ENCODE measurements around the gene TNMD.
"Not testable (repeated sequence)": the region's sequence is repeated elsewhere in the genome, so short reads cannot be mapped to it uniquely, and the experiment has no call there.

Gene TNMD

DNA sequence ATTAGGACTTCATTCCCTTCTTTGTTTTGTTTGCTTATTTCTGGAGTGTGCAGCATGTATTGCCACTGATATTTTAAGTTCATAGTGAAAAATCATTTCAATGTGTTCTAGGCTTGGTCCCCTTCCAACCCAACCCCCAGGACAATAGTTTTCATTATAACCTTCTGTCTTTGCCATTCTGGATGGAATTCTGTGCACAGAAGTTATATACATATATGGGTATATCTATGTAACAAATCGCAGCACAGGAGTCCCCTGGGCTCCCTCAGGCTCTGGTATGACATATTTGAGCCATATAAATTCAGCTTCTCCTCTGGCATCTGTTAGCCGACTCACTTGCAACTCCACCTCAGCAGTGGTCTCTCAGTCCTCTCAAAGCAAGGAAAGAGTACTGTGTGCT lies at the start of gene TNMD:
Gene TNMD (plus strand): TSS at position 326 of the 400 bp plus-strand sequence. CDS start 83 bp downstream, outside the sequence.
- no peaks in the 10 kb centered on the region for H3K9me3 ChIP-seq (ENCODE audit: control insufficient read depth, low read depth, low read length)
- no peak within 1 kb of the TSS for H3K27ac ChIP-seq (ENCODE audit: low read length)
- no peaks in the 10 kb centered on the region for H3K4me1 ChIP-seq (ENCODE audit: control insufficient read depth, low read depth, low read length)
- no peaks in the 10 kb centered on the region for H3K36me3 ChIP-seq (ENCODE audit: control insufficient read depth, low read depth, low read length)
- H3K27me3 ChIP-seq (ENCODE audit: control insufficient read depth, insufficient read depth, low read length): no peaks in the 10 kb centered on the region
- H3K9ac ChIP-seq (ENCODE audit: low read length): no peak within 1 kb of the TSS
- H3K4me3 ChIP-seq (ENCODE audit: low read length): no peak within 1 kb of the TSS

DNA sequence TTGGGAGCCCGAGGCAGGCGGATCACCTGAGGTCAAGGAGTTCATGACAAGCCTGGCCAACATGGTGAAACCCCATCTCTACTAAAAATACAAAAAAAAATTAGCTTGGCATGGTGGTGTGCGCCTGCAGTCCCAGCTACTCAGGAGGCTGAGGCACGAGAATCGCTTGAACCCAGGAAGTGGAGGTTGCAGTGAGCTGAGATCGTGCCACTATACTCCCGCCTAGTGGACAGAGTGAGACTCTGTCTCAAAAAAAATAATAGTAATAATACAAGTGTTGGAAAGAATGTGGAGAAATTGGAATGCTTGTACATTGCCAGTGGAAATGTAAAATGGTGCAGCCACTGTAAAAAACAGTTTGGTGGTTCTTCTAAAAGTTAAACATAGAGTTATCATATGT lies 19.2 kb upstream of the TNMD start:
- H3K4me3 ChIP-seq (ENCODE audit: low read length); H3K9me3 ChIP-seq (ENCODE audit: control insufficient read depth, low read depth, low read length); H3K27ac ChIP-seq (ENCODE audit: low read length); H3K4me1 ChIP-seq (ENCODE audit: control insufficient read depth, low read depth, low read length); H3K27me3 ChIP-seq (ENCODE audit: control insufficient read depth, insufficient read depth, low read length); H3K9ac ChIP-seq (ENCODE audit: low read length); H3K36me3 ChIP-seq (ENCODE audit: control insufficient read depth, low read depth, low read length): not testable (repeated sequence)

DNA sequence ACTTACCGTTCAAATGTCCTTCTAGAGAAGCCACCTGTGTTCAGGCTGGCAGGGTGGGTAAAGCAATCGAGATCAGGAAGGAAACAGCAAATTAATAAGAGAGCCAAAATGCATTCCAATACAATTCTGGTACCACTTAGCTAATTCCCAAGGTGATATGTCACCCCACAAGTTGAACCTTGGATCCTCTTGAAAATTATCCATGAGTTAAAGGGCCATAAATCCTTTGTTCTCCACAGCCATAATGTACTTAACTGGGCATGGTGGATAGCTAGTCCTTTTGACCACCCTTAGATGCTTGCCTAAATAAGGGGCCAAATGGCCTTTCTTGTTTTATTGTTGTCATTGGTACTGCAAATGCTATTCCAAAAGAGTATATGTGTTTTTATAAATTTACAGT lies 2.0 kb downstream of the TNMD start:
- H3K4me3 ChIP-seq (ENCODE audit: low read length): no peak overlapping the region
- no peaks in the 10 kb centered on the region for H3K4me1 ChIP-seq (ENCODE audit: control insufficient read depth, low read depth, low read length)
- H3K9ac ChIP-seq (ENCODE audit: low read length): no peak overlapping the region

DNA sequence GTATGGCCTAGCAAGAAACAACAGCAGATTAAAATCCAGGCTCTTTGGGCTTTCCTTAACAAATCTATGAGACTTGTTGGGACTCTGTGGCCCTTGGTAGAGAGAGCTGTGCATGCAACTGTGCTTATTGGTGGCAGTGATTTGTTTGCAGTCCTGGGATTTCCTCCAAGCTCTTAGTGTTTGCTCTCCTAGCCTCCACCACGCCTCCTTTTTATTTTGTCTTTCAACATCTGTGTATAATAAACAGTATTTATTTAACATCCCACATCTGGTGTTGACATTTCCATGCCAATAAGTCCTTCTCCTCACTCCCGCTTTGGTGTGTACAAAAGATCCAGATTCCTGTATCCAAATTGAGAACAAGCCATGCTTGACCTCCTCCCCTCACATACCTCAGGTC lies 3.1 kb downstream of the TNMD start:
- Histone ChIP-seq H3K4me1 (ENCODE audit: control insufficient read depth, low read depth, low read length) (peaks cover 11% of the 10 kb centered on the region), H3K36me3 (ENCODE audit: control insufficient read depth, low read depth, low read length) (no peaks in the 10 kb centered on the region), H3K27ac (ENCODE audit: low read length) (no peak overlapping the region), H3K9ac (ENCODE audit: low read length) (no peak overlapping the region), H3K4me3 (ENCODE audit: low read length) (no peak overlapping the region), H3K9me3 (ENCODE audit: control insufficient read depth, low read depth, low read length) (no peaks in the 10 kb centered on the region), H3K27me3 (ENCODE audit: control insufficient read depth, insufficient read depth, low read length) (no peaks in the 10 kb centered on the region)

More for the DNA sequence above, 2.0 kb downstream of the TNMD start:
- no peaks in the 10 kb centered on the region for H3K36me3 ChIP-seq (ENCODE audit: control insufficient read depth, low read depth, low read length)
- H3K27ac ChIP-seq (ENCODE audit: low read length): no peak overlapping the region
- no peaks in the 10 kb centered on the region for H3K27me3 ChIP-seq (ENCODE audit: control insufficient read depth, insufficient read depth, low read length)
- no peaks in the 10 kb centered on the region for H3K9me3 ChIP-seq (ENCODE audit: control insufficient read depth, low read depth, low read length)

- no peaks in the 10 kb centered on the region for H3K36me3 ChIP-seq (ENCODE audit: control insufficient read depth, low read depth, low read length)
- no peak overlapping the region for H3K27ac ChIP-seq (ENCODE audit: low read length)
- H3K9ac ChIP-seq (ENCODE audit: low read length): no peak overlapping the region
- H3K9me3 ChIP-seq (ENCODE audit: control insufficient read depth, low read depth, low read length): no peaks in the 10 kb centered on the region
- peaks cover 32% of the 10 kb centered on the region for H3K4me1 ChIP-seq (ENCODE audit: control insufficient read depth, low read depth, low read length)
- H3K4me3 ChIP-seq (ENCODE audit: low read length): no peak overlapping the region
- no peaks in the 10 kb centered on the region for H3K27me3 ChIP-seq (ENCODE audit: control insufficient read depth, insufficient read depth, low read length)
Measured at GRCh38 chrX:100591256-100592051, 6.7 kb downstream of the TNMD start.

GRCh38 chrX:100593126-100593525 lies 8.4 kb downstream of the TNMD start:
- H3K4me1 ChIP-seq (ENCODE audit: control insufficient read depth, low read depth, low read length): peaks cover 44% of the 10 kb centered on the region
- peak overlapping the region; percentile 38 for H3K4me3 ChIP-seq (ENCODE audit: low read length)
- H3K27me3 ChIP-seq (ENCODE audit: control insufficient read depth, insufficient read depth, low read length): no peaks in the 10 kb centered on the region
- H3K9ac ChIP-seq (ENCODE audit: low read length): no peak overlapping the region
- H3K27ac ChIP-seq (ENCODE audit: low read length): no peak overlapping the region
- no peaks in the 10 kb centered on the region for H3K9me3 ChIP-seq (ENCODE audit: control insufficient read depth, low read depth, low read length)
- no peaks in the 10 kb centered on the region for H3K36me3 ChIP-seq (ENCODE audit: control insufficient read depth, low read depth, low read length)

GRCh38 chrX:100593581-100593980 lies 8.8 kb downstream of the TNMD start:
- no peaks in the 10 kb centered on the region for H3K36me3 ChIP-seq (ENCODE audit: control insufficient read depth, low read depth, low read length)
- H3K9ac ChIP-seq (ENCODE audit: low read length): no peak overlapping the region
- H3K27ac ChIP-seq (ENCODE audit: low read length): no peak overlapping the region
- H3K4me1 ChIP-seq (ENCODE audit: control insufficient read depth, low read depth, low read length): peaks cover 44% of the 10 kb centered on the region
- H3K4me3 ChIP-seq (ENCODE audit: low read length): peak overlapping the region; percentile 38
- no peaks in the 10 kb centered on the region for H3K9me3 ChIP-seq (ENCODE audit: control insufficient read depth, low read depth, low read length)
- H3K27me3 ChIP-seq (ENCODE audit: control insufficient read depth, insufficient read depth, low read length): no peaks in the 10 kb centered on the region

DNA sequence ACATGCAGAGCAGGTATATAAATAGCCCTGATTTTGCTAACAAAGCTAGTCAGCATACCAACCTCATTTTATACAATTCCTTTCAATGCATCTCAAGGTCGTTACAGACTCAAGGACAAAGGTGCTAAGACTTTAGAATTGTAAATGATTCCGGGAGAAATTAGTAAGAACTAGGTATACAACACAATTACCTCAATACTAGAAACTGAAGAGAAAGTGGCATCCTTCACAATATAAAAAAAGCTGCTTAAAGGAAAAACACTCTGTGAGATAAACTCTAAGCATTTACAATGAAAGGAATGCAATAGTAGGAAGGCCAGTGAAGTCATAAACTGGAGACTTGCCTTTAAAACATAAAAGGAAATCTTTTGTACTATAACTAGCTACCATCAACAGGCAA lies 11.9 kb downstream of the TNMD start:
- no peak overlapping the region for H3K4me3 ChIP-seq (ENCODE audit: low read length)
- H3K4me1 ChIP-seq (ENCODE audit: control insufficient read depth, low read depth, low read length): peaks cover 44% of the 10 kb centered on the region
- H3K36me3 ChIP-seq (ENCODE audit: control insufficient read depth, low read depth, low read length): no peaks in the 10 kb centered on the region
- H3K27ac ChIP-seq (ENCODE audit: low read length): no peak overlapping the region
- H3K9me3 ChIP-seq (ENCODE audit: control insufficient read depth, low read depth, low read length): no peaks in the 10 kb centered on the region
- H3K27me3 ChIP-seq (ENCODE audit: control insufficient read depth, insufficient read depth, low read length): no peaks in the 10 kb centered on the region
- H3K9ac ChIP-seq (ENCODE audit: low read length): peak overlapping the region; percentile 3

DNA sequence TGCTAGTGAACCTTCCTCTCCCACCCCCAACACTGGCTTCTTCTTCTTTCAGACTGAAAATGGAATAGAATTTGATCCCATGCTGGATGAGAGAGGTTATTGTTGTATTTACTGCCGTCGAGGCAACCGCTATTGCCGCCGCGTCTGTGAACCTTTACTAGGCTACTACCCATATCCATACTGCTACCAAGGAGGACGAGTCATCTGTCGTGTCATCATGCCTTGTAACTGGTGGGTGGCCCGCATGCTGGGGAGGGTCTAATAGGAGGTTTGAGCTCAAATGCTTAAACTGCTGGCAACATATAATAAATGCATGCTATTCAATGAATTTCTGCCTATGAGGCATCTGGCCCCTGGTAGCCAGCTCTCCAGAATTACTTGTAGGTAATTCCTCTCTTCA lies 14.7 kb downstream of the TNMD start:
- H3K36me3 ChIP-seq (ENCODE audit: control insufficient read depth, low read depth, low read length): no peaks in the 10 kb centered on the region
- H3K4me1 ChIP-seq (ENCODE audit: control insufficient read depth, low read depth, low read length): peaks cover 28% of the 10 kb centered on the region
- no peak overlapping the region for H3K27ac ChIP-seq (ENCODE audit: low read length)
- H3K9me3 ChIP-seq (ENCODE audit: control insufficient read depth, low read depth, low read length): no peaks in the 10 kb centered on the region
- no peak overlapping the region for H3K9ac ChIP-seq (ENCODE audit: low read length)
- H3K4me3 ChIP-seq (ENCODE audit: low read length): no peak overlapping the region
- H3K27me3 ChIP-seq (ENCODE audit: control insufficient read depth, insufficient read depth, low read length): no peaks in the 10 kb centered on the region

DNA sequence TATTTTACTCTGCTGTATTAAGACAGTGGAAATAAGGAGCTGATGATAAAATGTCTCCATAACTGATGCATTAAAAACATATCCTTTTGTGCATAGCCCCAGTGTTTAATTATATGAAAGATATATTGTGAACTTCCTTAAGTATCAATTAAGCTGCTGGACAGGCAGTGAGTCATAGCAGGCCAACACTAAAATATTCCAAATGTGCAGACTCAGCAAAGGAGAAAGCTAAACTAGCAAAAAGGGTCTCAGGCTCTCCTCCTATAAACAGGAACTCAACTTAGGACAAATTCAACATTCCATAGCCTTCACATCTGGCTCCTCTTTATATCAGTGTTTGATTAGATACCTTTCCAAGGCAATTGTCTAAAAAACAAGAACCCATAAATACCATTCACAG lies 15.6 kb downstream of the TNMD start:
- Histone ChIP-seq H3K27me3 (ENCODE audit: control insufficient read depth, insufficient read depth, low read length) (no peaks in the 10 kb centered on the region), H3K4me3 (ENCODE audit: low read length) (no peak overlapping the region), H3K36me3 (ENCODE audit: control insufficient read depth, low read depth, low read length) (no peaks in the 10 kb centered on the region), H3K9me3 (ENCODE audit: control insufficient read depth, low read depth, low read length) (no peaks in the 10 kb centered on the region), H3K27ac (ENCODE audit: low read length) (no peak overlapping the region), H3K9ac (ENCODE audit: low read length) (no peak overlapping the region), H3K4me1 (ENCODE audit: control insufficient read depth, low read depth, low read length) (peaks cover 24% of the 10 kb centered on the region)

DNA sequence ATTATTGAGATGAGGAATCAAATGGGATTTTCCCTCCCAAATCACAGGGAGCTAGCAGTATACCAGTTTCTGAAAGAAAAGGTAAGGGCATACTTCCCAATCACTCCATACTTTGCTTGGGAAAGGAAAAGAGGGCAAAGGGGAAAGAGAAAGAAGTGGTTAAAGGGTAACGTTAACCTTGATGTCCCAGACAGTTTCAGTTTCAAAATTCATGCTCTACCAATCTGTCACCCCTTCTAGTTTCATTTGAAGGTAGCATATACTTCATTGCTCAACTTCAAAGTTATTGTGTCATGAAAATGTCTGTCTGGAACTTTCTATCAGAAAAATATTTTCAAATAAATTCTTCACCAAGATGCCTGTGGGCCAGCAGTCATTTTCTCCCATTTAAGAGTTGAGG lies 16.0 kb downstream of the TNMD start:
- no peaks in the 10 kb centered on the region for H3K36me3 ChIP-seq (ENCODE audit: control insufficient read depth, low read depth, low read length)

DNA sequence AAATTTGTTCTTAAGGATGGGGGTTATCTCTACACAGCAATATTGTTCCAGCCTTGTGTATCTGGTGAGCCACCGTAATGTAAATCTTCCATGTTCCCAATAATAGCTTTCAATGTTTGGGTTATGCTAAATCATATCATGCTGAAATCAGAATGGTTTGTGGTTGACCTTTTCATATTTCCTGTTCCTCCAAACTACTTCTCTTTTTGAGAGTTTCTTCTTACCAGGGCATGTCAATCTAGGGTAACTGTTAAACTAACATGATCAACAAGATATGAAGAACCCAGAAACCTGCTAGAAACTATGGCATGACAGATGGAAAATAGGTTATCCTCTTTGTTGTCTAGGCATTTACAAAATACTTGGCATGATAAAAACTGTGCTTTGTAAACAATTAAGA lies 22.0 kb downstream of the TNMD start:
- Histone ChIP-seq H3K9ac (ENCODE audit: low read length) (no peak overlapping the region), H3K36me3 (ENCODE audit: control insufficient read depth, low read depth, low read length) (no peaks in the 10 kb centered on the region), H3K4me1 (ENCODE audit: control insufficient read depth, low read depth, low read length) (peaks cover 30% of the 10 kb centered on the region), H3K9me3 (ENCODE audit: control insufficient read depth, low read depth, low read length) (no peaks in the 10 kb centered on the region), H3K27ac (ENCODE audit: low read length) (no peak overlapping the region), H3K27me3 (ENCODE audit: control insufficient read depth, insufficient read depth, low read length) (no peaks in the 10 kb centered on the region), H3K4me3 (ENCODE audit: low read length) (no peak overlapping the region)

More for the DNA sequence above, 16.0 kb downstream of the TNMD start:
- Histone ChIP-seq H3K27me3 (ENCODE audit: control insufficient read depth, insufficient read depth, low read length) (no peaks in the 10 kb centered on the region), H3K9ac (ENCODE audit: low read length) (no peak overlapping the region), H3K27ac (ENCODE audit: low read length) (no peak overlapping the region), H3K4me1 (ENCODE audit: control insufficient read depth, low read depth, low read length) (peaks cover 24% of the 10 kb centered on the region), H3K9me3 (ENCODE audit: control insufficient read depth, low read depth, low read length) (no peaks in the 10 kb centered on the region), H3K4me3 (ENCODE audit: low read length) (no peak overlapping the region)
